SK-N-SH (cell line): ENCODE data around the gene RNU5D-1. TPM values are rescaled to one million over a fixed set of nuclear protein-coding genes. Genes with fewer than 3 reads are reported as not detected.
A peak's percentile ranks its signal among the peaks of the same experiment; 100 is the strongest.

Experiments used
- CTCF ChIA-PET: fragments of 300-600, 350-600 bp; formaldehyde crosslinking; extraction: SDS; loops from one replicate; lab custom pipeline; 2021; lab: Yijun Ruan, JAX
- POLR2A ChIA-PET: fragments of 350-600 bp; sonication (Branson Sonifier 250); formaldehyde crosslinking; extraction: SDS; loops from one replicate; lab custom pipeline; 2020; ENCODE audit warnings: antibody characterized with exemption, inconsistent platforms; lab: Yijun Ruan, JAX
- DNase-seq: peaks from one replicate; pipeline ENCODE4 v3.0.0; 2012
- H2AFZ ChIP-seq: fragments of 200-600 bp; sonication (generic); 2 replicates; pipeline ENCODE4 v1.8.1; 2016; ENCODE audit warnings: antibody characterized with exemption, mild to moderate bottlenecking, low read depth
- H3F3A ChIP-seq: fragments of 200-600 bp; sonication (generic); replicated peaks from 2 replicates; pipeline ENCODE3; 2016; ENCODE audit warnings: antibody characterized with exemption, mild to moderate bottlenecking; ENCODE audit not compliant: insufficient read depth
- H3K27ac ChIP-seq, 2 experiments: fragments of 200-500 bp in 1 of 2; fragments of 200-600 bp in 1 of 2; sonication (Bioruptor generic) in 1 of 2; sonication (generic), shearing (Covaris generic) in 1 of 2; 2 replicates each; pipeline versions ENCODE4 v1.5.1 to v1.6.1; 2014 to 2016; ENCODE audit warnings: low read depth in 2 of 2, inconsistent platforms in 1 of 2, low read length in 1 of 2, mild to moderate bottlenecking in 1 of 2, mixed read lengths in 1 of 2
- H3K27me3 ChIP-seq: fragments of 200-600 bp; sonication (generic), shearing (Covaris generic); 2 replicates; pipeline ENCODE4 v1.6.1; 2016; ENCODE audit warnings: mixed run types; ENCODE audit not compliant: insufficient read depth
- H3K36me3 ChIP-seq, 2 experiments: fragments of 200-500 bp in 1 of 2; fragments of 200-600 bp in 1 of 2; sonication (Bioruptor generic) in 1 of 2; sonication (generic) in 1 of 2; replicated peaks in 1 of 2; 2 replicates each; pipeline versions ENCODE3 to v1.5.1; 2014 to 2016; ENCODE audit warnings: low read length in 1 of 2, mild to moderate bottlenecking in 1 of 2; ENCODE audit not compliant: insufficient read depth in 2 of 2, control insufficient read depth in 1 of 2
- H3K4me1 ChIP-seq, 2 experiments: fragments of 200-500 bp in 1 of 2; fragments of 200-600 bp in 1 of 2; sonication (Bioruptor generic) in 1 of 2; sonication (generic), shearing (Covaris generic) in 1 of 2; 2 replicates each; pipeline versions ENCODE4 v1.5.1 to v1.6.1; 2014 to 2016; ENCODE audit warnings: low read depth in 1 of 2, low read length in 1 of 2, mixed run types in 1 of 2; ENCODE audit not compliant: insufficient read depth in 2 of 2, control insufficient read depth in 1 of 2
- H3K4me2 ChIP-seq: fragments of 200-600 bp; sonication (generic), shearing (Covaris generic); 2 replicates; pipeline ENCODE4 v1.6.1; 2017; ENCODE audit warnings: mixed run types
- H3K4me3 ChIP-seq, 2 experiments: fragments of 200-500 bp in 1 of 2; fragments of 200-600 bp in 1 of 2; sonication (Bioruptor generic) in 1 of 2; sonication (generic), shearing (Covaris generic) in 1 of 2; 2 replicates each; pipeline versions ENCODE4 v1.5.1 to v1.8.1; 2014 to 2016; ENCODE audit warnings: low read depth in 2 of 2, inconsistent platforms in 1 of 2, low read length in 1 of 2, mild to moderate bottlenecking in 1 of 2, mixed read lengths in 1 of 2, moderate library complexity in 1 of 2
- H3K79me2 ChIP-seq: fragments of 200-600 bp; sonication (generic); 2 replicates; pipeline ENCODE4 v1.8.1; 2017; ENCODE audit warnings: mild to moderate bottlenecking; ENCODE audit not compliant: insufficient read depth
- H3K9ac ChIP-seq: fragments of 200-600 bp; sonication (generic); 2 replicates; pipeline ENCODE4 v1.6.1; 2017; ENCODE audit warnings: mixed run types
- H3K9me2 ChIP-seq: fragments of 200-600 bp; sonication (generic); 2 replicates; pipeline ENCODE4 v1.6.1; 2017; ENCODE audit warnings: mixed run types
- H3K9me3 ChIP-seq: fragments of 200-600 bp; sonication (generic); 2 replicates; pipeline ENCODE4 v1.6.1; 2017; ENCODE audit warnings: mixed run types, mild to moderate bottlenecking, moderate library complexity
- H4K20me1 ChIP-seq: fragments of 200-600 bp; sonication (generic); 2 replicates; pipeline ENCODE4 v1.6.1; 2017; ENCODE audit warnings: mild to moderate bottlenecking, mixed run types; ENCODE audit not compliant: insufficient read depth
- EP300 ChIP-seq, 2 experiments: IDR thresholded peaks; 2 replicates each; pipeline versions ENCODE4 v1.4.0 to v1.6.1; 2012; ENCODE audit warnings: borderline replicate concordance in 1 of 2, low read depth in 1 of 2, low read length in 1 of 2
- EZH2phosphoT487 ChIP-seq: fragments of 200-600 bp; sonication (generic); IDR thresholded peaks from 2 replicates; pipeline ENCODE4 v1.6.1; 2017; ENCODE audit warnings: low read depth, mixed run types, mild to moderate bottlenecking, antibody characterized with exemption, moderate library complexity, borderline replicate concordance
- FOSL2 ChIP-seq: IDR thresholded peaks from 2 replicates; pipeline ENCODE4 v1.4.0; 2012; ENCODE audit warnings: low read depth, mild to moderate bottlenecking, moderate library complexity, borderline replicate concordance
- FOXJ3 ChIP-seq: sonication (generic); formaldehyde crosslinking; IDR thresholded peaks from 2 replicates; pipeline ENCODE4 v1.5.1; 2020; ENCODE audit warnings: mild to moderate bottlenecking, missing genetic modification reagents
- GABPA ChIP-seq: IDR thresholded peaks from 2 replicates; pipeline ENCODE4 v1.4.0; 2012; ENCODE audit warnings: low read depth, mild to moderate bottlenecking
- MEF2A ChIP-seq: IDR thresholded peaks from 2 replicates; pipeline ENCODE4 v1.4.0; 2012; ENCODE audit warnings: low read depth, borderline replicate concordance
- MXI1 ChIP-seq: IDR thresholded peaks from 2 replicates; pipeline ENCODE4 v1.6.1; 2012; ENCODE audit warnings: mild to moderate bottlenecking, low read depth, low read length, improper control_type of control experiment
- NFIC ChIP-seq: IDR thresholded peaks from 2 replicates; pipeline ENCODE4 v1.4.0; 2012; ENCODE audit warnings: borderline replicate concordance
- NRF1 ChIP-seq: IDR thresholded peaks from 2 replicates; pipeline ENCODE4 v1.6.1; 2012; ENCODE audit warnings: low read depth, mild to moderate bottlenecking, low read length
- POLR2AphosphoS5 ChIP-seq: IDR thresholded peaks from 2 replicates; pipeline ENCODE4 v1.6.1; 2012; ENCODE audit warnings: low read depth, low read length
- RAD21 ChIP-seq: IDR thresholded peaks from 2 replicates; pipeline ENCODE4 v1.6.1; 2012; ENCODE audit warnings: mild to moderate bottlenecking, low read length
- RCOR1 ChIP-seq: fragments of 150-350 bp; IDR thresholded peaks from 2 replicates; pipeline ENCODE4 v1.6.1; 2017; ENCODE audit warnings: antibody characterized with exemption, low read length
- RXRA ChIP-seq: IDR thresholded peaks from 2 replicates; pipeline ENCODE4 v1.4.0; 2012; ENCODE audit warnings: low read depth, mild to moderate bottlenecking, borderline replicate concordance
- TCF12 ChIP-seq: IDR thresholded peaks from 2 replicates; pipeline ENCODE4 v1.4.0; 2012
- TEAD4 ChIP-seq: IDR thresholded peaks from 2 replicates; pipeline ENCODE4 v1.4.0; 2012; ENCODE audit warnings: mild to moderate bottlenecking, borderline replicate concordance; ENCODE audit not compliant: insufficient read depth
- USF1 ChIP-seq: IDR thresholded peaks from 2 replicates; pipeline ENCODE4 v1.4.0; 2012; ENCODE audit warnings: low read depth, borderline replicate concordance
- USF2 ChIP-seq: fragments of 150-350 bp; IDR thresholded peaks from 2 replicates; pipeline ENCODE4 v1.6.1; 2017; ENCODE audit warnings: antibody characterized with exemption, low read length, low read depth, borderline replicate concordance
- YY1 ChIP-seq: IDR thresholded peaks from 2 replicates; pipeline ENCODE4 v1.4.0; 2012; ENCODE audit warnings: low read depth, mild to moderate bottlenecking
- WGBS: methylation state at CpG from one replicate; pipeline ENCODE4 v1.1.6; 2017; ENCODE audit warnings: low lambda C conversion rate; 5-methylcytosine and 5-hydroxymethylcytosine counted together
- polyA plus RNA-seq, 3 experiments: library from polyadenylated mRNA; depleted of rRNA; stranded (reverse); fragments of >200 nt; gene quantifications; 2 replicates each; pipeline ENCODE4 v1.2.3, GENCODE V29; 2012
- TF ChIP-seq, protein P1 (sequence below): IDR thresholded peaks from 2 replicates; pipeline ENCODE4 v1.4.0; 2012; ENCODE audit warnings: low read depth
- TF ChIP-seq, protein P2 (sequence below): IDR thresholded peaks from 2 replicates; pipeline ENCODE4 v1.6.1; 2012; ENCODE audit warnings: mild to moderate bottlenecking, low read depth, low read length, moderate library complexity

The RNU5D-1 gene
- polyA plus RNA-seq, 1 of the 3 experiments (the other 2 are of a cell fraction) = not detected

DNA sequence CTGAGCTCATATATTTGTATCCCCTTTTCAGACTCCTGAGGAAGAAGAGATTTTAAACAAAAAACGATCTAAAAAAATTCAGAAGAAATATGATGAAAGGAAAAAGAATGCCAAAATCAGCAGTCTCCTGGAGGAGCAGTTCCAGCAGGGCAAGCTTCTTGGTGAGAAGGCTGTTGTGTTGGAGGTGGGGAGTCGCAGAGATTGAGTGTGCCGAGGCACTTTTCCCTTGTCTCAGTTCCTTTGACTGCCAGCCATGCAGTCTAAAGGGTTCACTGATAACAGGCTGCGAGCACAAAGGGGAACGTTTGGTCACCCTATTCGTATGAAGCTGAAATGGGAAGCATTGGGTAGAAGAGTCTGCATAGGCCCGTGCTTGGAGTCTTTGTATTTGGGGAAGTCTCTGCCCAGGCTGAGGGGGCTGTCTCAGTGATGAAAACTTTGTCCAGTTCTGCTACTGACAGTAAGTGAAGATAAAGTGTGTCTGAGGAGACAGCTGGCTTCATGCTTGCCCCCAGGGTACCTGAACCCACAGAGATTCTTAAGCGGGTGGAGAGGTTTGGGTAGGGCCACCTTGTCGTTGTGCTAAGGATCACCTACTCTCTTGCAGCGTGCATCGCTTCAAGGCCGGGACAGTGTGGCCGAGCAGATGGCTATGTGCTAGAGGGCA, 47.1 kb upstream of the RNU5D-1 start:
- TF ChIP-seq GABPA (no peak), FOXJ3 (CRISPR knock-in tag) (no peak), RCOR1 (no peak), USF1 (no peak), RAD21 (no peak), TEAD4 (no peak), EP300 (IDR thresholded peaks at IDR 0.05; ENCODE audit: borderline replicate concordance in 1 of 2, low read depth in 1 of 2, low read length in 1 of 2) (no peak), MXI1 (no peak), POLR2AphosphoS5 (no peak), RXRA (no peak), TCF12 (no peak), YY1 (no peak), NFIC (no peak), FOSL2 (no peak), MEF2A (no peak), NRF1 (no peak), EZH2phosphoT487 (no peak), USF2 (no peak)
- TF ChIP-seq, protein P1, sequence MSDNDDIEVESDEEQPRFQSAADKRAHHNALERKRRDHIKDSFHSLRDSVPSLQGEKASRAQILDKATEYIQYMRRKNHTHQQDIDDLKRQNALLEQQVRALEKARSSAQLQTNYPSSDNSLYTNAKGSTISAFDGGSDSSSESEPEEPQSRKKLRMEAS = no peak
- TF ChIP-seq, protein P2, sequence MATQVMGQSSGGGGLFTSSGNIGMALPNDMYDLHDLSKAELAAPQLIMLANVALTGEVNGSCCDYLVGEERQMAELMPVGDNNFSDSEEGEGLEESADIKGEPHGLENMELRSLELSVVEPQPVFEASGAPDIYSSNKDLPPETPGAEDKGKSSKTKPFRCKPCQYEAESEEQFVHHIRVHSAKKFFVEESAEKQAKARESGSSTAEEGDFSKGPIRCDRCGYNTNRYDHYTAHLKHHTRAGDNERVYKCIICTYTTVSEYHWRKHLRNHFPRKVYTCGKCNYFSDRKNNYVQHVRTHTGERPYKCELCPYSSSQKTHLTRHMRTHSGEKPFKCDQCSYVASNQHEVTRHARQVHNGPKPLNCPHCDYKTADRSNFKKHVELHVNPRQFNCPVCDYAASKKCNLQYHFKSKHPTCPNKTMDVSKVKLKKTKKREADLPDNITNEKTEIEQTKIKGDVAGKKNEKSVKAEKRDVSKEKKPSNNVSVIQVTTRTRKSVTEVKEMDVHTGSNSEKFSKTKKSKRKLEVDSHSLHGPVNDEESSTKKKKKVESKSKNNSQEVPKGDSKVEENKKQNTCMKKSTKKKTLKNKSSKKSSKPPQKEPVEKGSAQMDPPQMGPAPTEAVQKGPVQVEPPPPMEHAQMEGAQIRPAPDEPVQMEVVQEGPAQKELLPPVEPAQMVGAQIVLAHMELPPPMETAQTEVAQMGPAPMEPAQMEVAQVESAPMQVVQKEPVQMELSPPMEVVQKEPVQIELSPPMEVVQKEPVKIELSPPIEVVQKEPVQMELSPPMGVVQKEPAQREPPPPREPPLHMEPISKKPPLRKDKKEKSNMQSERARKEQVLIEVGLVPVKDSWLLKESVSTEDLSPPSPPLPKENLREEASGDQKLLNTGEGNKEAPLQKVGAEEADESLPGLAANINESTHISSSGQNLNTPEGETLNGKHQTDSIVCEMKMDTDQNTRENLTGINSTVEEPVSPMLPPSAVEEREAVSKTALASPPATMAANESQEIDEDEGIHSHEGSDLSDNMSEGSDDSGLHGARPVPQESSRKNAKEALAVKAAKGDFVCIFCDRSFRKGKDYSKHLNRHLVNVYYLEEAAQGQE = no peak
- peaks cover 56% of the 10 kb centered on the region for H3K79me2 ChIP-seq
- H3K36me3 ChIP-seq = peaks cover 22 to 58% of the 10 kb centered on the region in 2 experiments
- H3K9me2 ChIP-seq = no peaks in the 10 kb centered on the region
- no peak for DNase-seq
- ChIA-PET POLR2A (interaction anchor here (1.1 kb wide), 1 partner anchor 15 kb away, joined by 3 read pairs; no protein-coding TSS in a partner anchor), CTCF (interaction anchor here (0.7 to 1.1 kb wide), 3 partner anchors 9 to 65 kb away, joined by 3 to 7 read pairs (median 5); no protein-coding TSS in a partner anchor)
- WGBS = 81% methylated on average over 8 of the region's 13 CpGs
- H3K27ac ChIP-seq = 0 out of 4 replicates have a peak overlapping the region, but pooled peaks of 1 of the 2 experiments have one; percentile 12
- H3K27me3 ChIP-seq = no peaks in the 10 kb centered on the region
- H4K20me1 ChIP-seq = peaks cover 41% of the 10 kb centered on the region
- no peak overlapping the region for H2AFZ ChIP-seq
- peak overlapping the region; percentile 98 for H3K4me2 ChIP-seq
- H3K4me1 ChIP-seq = peaks cover 14 to 16% of the 10 kb centered on the region in 2 experiments; a peak in 3 of 4 replicates
- H3K4me3 ChIP-seq = peak overlapping the region in 1 of 2 experiments; percentile 54; a peak in 1 of 4 replicates
- no peaks in the 10 kb centered on the region for H3K9me3 ChIP-seq
- peaks cover 69% of the 10 kb centered on the region for H3F3A ChIP-seq
- peak overlapping the region; percentile 93; the same call in 1 of the 2 replicates for H3K9ac ChIP-seq
